LNCaP clone FGC (cell line): Measurements from ENCODE around the gene LAMC1.
A peak's percentile ranks its signal among the peaks of the same experiment; 100 is the strongest.

Experiments used
- DNase-seq: peaks from one replicate; pipeline ENCODE4 v3.0.0-alpha.2; 2011; ENCODE audit warnings: low read depth
- H3K4me3 ChIP-seq: 2 replicates; pipeline ENCODE4 v1.5.1; 2011; ENCODE audit warnings: mild to moderate bottlenecking, low read depth, low read length, control low read depth
- TF ChIP-seq, protein P1 (sequence below): IDR thresholded peaks from 2 replicates; pipeline ENCODE4 v1.5.1; 2012; ENCODE audit warnings: mild to moderate bottlenecking; ENCODE audit not compliant: control insufficient read depth, insufficient read depth; ENCODE audit errors: extremely low read depth

LAMC1 gene

DNA sequence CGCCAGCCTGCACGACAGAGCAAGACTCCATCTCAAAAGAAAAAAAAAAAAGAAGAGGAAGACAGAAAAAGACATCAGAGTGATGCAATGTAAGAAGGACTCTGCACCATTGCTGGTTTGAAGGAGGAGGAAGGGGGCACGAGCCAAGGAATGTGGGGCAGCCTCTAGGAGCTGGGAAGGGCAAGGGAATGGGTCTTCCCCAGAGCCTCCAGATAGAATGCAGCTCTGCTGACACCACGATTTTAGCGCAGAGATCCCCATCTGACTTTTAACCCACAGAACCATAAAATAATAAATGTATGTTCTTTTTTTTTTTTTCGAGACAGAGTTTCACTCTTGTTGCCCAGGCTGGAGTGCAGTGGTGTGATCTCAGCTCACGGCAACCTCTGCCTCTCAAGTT lies 129.0 kb downstream of the LAMC1 start:
- H3K4me3 ChIP-seq, result no peak overlapping the region
- DNase-seq, result no peak
- TF ChIP-seq, protein P1, sequence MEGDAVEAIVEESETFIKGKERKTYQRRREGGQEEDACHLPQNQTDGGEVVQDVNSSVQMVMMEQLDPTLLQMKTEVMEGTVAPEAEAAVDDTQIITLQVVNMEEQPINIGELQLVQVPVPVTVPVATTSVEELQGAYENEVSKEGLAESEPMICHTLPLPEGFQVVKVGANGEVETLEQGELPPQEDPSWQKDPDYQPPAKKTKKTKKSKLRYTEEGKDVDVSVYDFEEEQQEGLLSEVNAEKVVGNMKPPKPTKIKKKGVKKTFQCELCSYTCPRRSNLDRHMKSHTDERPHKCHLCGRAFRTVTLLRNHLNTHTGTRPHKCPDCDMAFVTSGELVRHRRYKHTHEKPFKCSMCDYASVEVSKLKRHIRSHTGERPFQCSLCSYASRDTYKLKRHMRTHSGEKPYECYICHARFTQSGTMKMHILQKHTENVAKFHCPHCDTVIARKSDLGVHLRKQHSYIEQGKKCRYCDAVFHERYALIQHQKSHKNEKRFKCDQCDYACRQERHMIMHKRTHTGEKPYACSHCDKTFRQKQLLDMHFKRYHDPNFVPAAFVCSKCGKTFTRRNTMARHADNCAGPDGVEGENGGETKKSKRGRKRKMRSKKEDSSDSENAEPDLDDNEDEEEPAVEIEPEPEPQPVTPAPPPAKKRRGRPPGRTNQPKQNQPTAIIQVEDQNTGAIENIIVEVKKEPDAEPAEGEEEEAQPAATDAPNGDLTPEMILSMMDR, result no peak

DNA sequence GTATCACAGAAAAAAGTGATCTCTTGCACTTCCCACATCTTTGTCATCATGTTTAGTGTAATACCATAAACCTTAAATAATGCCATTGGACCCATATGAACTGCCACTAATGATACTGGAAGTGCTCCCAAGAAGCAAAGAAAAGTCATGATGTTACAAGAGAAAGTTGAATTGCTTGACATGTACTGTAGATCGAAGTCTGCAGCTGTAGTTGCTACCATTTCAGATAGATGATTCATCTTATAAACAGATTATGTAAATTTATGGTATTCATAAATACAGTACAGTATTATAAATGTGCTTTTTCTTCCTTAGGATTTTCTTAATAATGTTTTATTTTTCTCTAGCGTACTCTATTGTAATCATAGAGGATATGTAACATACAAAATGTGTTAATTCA lies 132.7 kb downstream of the LAMC1 start:
- no peak overlapping the region for H3K4me3 ChIP-seq

DNA sequence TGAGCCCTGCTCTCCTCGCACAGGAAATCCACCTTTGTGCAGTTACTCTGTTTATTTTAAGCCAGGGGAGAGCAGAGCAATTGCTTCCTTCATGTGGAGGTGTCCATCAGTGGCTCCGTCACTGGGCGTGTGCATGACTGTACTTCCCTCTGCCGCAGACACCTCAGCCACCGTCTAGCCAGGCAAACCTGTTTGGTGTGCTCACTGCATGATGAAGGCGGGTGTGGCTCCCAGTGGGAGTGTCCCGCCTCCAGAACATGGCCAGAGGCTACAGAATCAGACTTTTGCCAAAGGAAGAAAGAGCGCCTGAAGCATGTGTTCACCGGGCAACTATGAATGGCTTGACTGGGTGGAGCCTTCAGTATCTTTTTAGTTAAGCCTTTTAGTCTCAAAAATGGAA lies 136.7 kb downstream of the LAMC1 start:
- DNase-seq, result peak; percentile 97
- TF ChIP-seq, protein P1, result no peak
- no peak overlapping the region for H3K4me3 ChIP-seq

More for the DNA sequence above, 132.7 kb downstream of the LAMC1 start:
- TF ChIP-seq, protein P1, result no peak
- no peak for DNase-seq

DNA sequence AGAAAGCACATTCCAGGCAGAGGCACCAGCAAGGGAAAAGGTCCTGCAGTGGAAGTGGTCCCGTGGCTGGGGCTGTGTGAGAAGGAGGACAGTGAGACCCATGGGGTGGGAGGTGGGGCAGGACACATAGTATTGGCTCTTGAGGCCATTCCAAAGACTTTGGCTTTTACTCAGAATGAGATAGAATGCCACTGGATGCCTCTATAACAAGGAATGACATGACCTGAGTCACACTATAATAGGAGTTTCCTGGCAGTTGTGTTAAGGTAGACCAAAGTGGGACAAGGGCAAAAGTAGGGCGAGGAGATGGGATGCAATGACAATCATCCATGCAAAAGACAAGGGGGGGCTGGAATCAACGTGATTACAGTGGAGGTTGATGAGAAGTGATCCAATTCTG lies 138.2 kb downstream of the LAMC1 start:
- TF ChIP-seq, protein P1, result no peak
- no peak for DNase-seq
- H3K4me3 ChIP-seq, result no peak overlapping the region

DNA sequence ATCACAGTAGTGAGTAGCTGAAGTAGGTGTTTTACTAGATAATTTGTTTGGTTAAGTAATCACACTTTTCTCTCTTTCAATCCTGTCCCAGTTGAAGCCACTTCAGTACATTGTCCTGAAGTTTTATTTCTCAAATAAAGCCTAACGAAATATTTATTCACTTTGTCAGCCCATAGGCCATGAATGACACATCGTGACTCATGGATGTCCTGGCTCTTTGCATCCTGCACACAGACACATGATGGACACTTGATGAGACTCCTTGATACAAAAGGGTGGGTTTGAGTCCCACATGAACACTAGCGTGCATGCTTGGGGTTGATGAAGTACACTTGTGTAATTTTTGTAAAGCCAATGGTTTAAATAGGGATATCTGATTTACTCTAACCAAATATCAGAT lies 140.1 kb downstream of the LAMC1 start:
- no peak overlapping the region for H3K4me3 ChIP-seq
- TF ChIP-seq, protein P1, result no peak
- no peak for DNase-seq

DNA sequence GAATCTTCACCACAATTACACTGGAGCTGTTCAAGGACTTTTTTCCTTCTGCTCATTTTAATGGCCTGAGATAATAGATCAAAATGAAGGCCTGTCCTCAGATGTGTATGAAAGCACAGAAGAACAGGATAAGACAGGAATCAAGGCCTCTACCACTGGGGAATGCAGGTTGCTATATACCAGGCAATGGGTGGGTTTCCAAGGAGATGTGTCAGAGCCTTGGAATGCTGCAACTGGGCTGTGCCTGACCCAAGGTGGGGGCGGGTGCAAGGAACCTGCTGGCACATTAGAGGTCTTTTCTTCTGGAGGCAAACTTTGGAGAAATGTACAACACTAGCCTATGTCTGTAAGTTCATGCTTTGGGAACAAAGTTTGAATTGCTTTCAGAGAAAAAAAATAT lies 141.1 kb downstream of the LAMC1 start:
- DNase-seq, result no peak
- H3K4me3 ChIP-seq, result no peak overlapping the region
- TF ChIP-seq, protein P1, result no peak

DNA sequence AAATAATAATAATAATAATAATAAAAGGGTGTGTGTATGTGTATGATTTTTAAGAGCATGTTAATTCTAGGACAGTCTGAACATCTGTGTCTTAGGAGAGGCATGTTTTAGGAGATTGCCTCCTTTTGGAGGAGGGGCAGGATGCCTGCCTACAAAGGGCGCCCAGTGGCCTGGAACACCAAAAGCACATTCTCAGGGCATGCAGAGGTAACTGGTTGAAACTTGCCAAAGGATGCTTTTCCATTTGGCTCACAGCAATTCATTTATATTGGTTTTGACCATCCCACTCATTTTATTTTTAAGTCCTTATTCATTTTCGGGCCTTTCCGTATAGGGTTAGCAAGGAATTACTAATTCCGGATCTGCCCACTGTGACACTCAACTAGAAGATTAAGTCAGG lies 141.7 kb downstream of the LAMC1 start:
- no peak for DNase-seq
- H3K4me3 ChIP-seq, result no peak overlapping the region
- TF ChIP-seq, protein P1, result no peak
